Measurements from ENCODE around the gene CMIP. TPM values are rescaled to one million over a fixed set of nuclear protein-coding genes. Genes with fewer than 3 reads are reported as not detected.

The CMIP gene
- total RNA-seq, 1 experiment from 2014 or later: 48.2 TPM

DNA sequence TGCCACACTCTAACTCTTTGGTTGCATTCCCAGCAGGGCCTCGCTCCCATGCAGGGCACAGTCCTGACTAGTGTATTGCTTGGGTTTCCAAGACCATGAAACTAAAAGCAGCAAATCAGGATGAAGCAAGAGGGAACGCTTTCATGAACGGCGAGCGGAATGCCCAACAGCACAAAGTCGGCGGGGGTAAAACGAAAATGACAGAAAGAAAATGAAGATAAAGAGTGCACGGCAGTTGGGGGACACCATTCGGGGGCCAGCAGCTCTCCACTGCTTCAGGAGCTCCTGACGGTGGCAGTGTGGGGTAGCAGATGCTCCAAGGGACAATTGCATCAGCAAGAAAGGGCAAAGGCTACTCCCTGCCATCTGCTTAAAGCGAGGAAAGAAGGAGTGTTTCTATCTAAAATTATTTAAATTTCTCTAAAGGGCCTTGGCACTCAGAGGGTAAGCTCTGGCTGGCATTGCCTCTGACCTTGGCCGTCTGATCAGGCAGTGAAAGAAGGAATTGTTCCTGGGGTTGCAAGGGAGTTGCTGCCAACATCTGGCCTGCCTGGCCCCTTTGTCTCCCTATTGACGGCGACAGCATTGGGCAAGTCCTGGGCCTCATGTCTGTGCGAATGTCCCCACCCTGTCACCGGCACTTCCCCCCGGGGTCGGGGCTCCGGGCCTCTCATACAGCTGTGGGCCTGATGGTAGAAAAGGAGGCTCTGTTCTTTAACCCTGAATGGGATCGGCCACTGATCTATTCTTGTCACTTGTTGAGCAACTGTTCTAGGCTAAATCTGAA lies 138.2 kb downstream of the CMIP start:
- Mint-ChIP-seq H3K27me3 (ENCODE audit: low read depth) (no peaks in the 10 kb centered on the region), H3K27ac (peak overlapping the region; percentile 44 to 83 (median 59); a peak in 3 of 7 replicates), H3K4me3 (no peak overlapping the region)

More for the DNA sequence above, 138.2 kb downstream of the CMIP start:
- H3K23me2 ChIP-seq (ENCODE audit: insufficient read length, low read depth, low read length, poor library complexity, severe bottlenecking): no peaks in the 10 kb centered on the region
- no peak overlapping the region for H3K4ac ChIP-seq (ENCODE audit: low read depth, low read length)
- H3K79me2 ChIP-seq (ENCODE audit: insufficient read depth, low read length): peaks cover 9% of the 10 kb centered on the region; the same call in 1 of the 2 replicates
- no peak overlapping the region for H4K5ac ChIP-seq (ENCODE audit: insufficient read length, low read depth, low read length)
- H3K27me3 ChIP-seq (ENCODE audit: insufficient read depth, low read length): no peaks in the 10 kb centered on the region
- H4K20me1 ChIP-seq (ENCODE audit: control insufficient read depth, insufficient read depth, insufficient read length): no peaks in the 10 kb centered on the region
- no peak overlapping the region for H3K56ac ChIP-seq (ENCODE audit: insufficient read length, low read depth, low read length)
- H3K23ac ChIP-seq (ENCODE audit: insufficient read length, low read depth, low read length): no peak overlapping the region
- DNase-seq: no peak
- H2AFZ ChIP-seq (ENCODE audit: low read length): no peak overlapping the region
- H3K4me1 ChIP-seq (ENCODE audit: insufficient read depth, low read length): peaks cover 6% of the 10 kb centered on the region; the same call in 1 of the 2 replicates
- no peak overlapping the region for H3K27ac ChIP-seq (ENCODE audit: insufficient read length, low read depth, low read length)
- peak overlapping the region; percentile 32; the same call in 1 of the 2 replicates for H3K14ac ChIP-seq (ENCODE audit: insufficient read depth, low read length)
- no peak overlapping the region for H2BK120ac ChIP-seq (ENCODE audit: low read depth, low read length, poor library complexity, severe bottlenecking)
- H2BK20ac ChIP-seq (ENCODE audit: low read depth, low read length, poor library complexity, severe bottlenecking): no peak overlapping the region
- H2BK12ac ChIP-seq (ENCODE audit: insufficient read length, low read depth, low read length): no peak overlapping the region
- peaks cover 17 to 21% of the 10 kb centered on the region in 2 experiments for H3K4me1 Mint-ChIP-seq
- H4K91ac ChIP-seq (ENCODE audit: insufficient read length, low read depth, low read length): no peak overlapping the region
- H3K18ac ChIP-seq (ENCODE audit: insufficient read length, low read depth, low read length): no peak overlapping the region
- H2AK5ac ChIP-seq (ENCODE audit: insufficient read length, low read length): no peak overlapping the region
- TF ChIP-seq, protein P1, sequence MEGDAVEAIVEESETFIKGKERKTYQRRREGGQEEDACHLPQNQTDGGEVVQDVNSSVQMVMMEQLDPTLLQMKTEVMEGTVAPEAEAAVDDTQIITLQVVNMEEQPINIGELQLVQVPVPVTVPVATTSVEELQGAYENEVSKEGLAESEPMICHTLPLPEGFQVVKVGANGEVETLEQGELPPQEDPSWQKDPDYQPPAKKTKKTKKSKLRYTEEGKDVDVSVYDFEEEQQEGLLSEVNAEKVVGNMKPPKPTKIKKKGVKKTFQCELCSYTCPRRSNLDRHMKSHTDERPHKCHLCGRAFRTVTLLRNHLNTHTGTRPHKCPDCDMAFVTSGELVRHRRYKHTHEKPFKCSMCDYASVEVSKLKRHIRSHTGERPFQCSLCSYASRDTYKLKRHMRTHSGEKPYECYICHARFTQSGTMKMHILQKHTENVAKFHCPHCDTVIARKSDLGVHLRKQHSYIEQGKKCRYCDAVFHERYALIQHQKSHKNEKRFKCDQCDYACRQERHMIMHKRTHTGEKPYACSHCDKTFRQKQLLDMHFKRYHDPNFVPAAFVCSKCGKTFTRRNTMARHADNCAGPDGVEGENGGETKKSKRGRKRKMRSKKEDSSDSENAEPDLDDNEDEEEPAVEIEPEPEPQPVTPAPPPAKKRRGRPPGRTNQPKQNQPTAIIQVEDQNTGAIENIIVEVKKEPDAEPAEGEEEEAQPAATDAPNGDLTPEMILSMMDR (conservative IDR thresholded peaks at IDR 0.05): peak; percentile 44
- H3K36me3 Mint-ChIP-seq (ENCODE audit: insufficient read depth in 1 of 3, low read depth in 3 of 3): peaks cover 0 to 9% (median 0%) of the 10 kb centered on the region in 3 experiments; a peak in 3 of 7 replicates
- no peaks in the 10 kb centered on the region for H3K9me3 ChIP-seq (ENCODE audit: control insufficient read depth, low read depth, low read length)
- no peak overlapping the region for H3T11ph ChIP-seq (ENCODE audit: low read length)
- H2BK15ac ChIP-seq (ENCODE audit: low read depth, low read length): no peak overlapping the region
- H3K79me1 ChIP-seq (ENCODE audit: insufficient read depth, low read depth, low read length, poor library complexity, severe bottlenecking): peaks cover 3% of the 10 kb centered on the region
- H2BK5ac ChIP-seq (ENCODE audit: insufficient read length, low read length): no peak overlapping the region
- H3K4me2 ChIP-seq (ENCODE audit: insufficient read depth, insufficient read length, low read length): no peak overlapping the region
- H3K9me3 Mint-ChIP-seq: no peaks in the 10 kb centered on the region
- no peak overlapping the region for H4K8ac ChIP-seq (replicated peaks; ENCODE audit: insufficient read length, low read depth, low read length)
- no CpG with 5 or more reads among the region's 21 CpGs for WGBS (ENCODE audit: extremely low coverage, insufficient read length, low lambda C conversion rate)
- no peak overlapping the region for H3K9ac ChIP-seq (ENCODE audit: extremely low read depth, insufficient read length, low read length)

All from H9 (cell line).